IMR-90 (cell line): ENCODE results near the gene METTL18. TPM values are rescaled to one million over a fixed set of nuclear protein-coding genes. Genes with fewer than 3 reads are reported as not detected.

ENCODE experiments used
- ATAC-seq: fragments of 200-7000 bp; cut with Tn5 transposase; 2 replicates; pipeline ENCODE4 v1.9.1; 2020; ENCODE audit warnings: low read depth, mild to moderate bottlenecking, moderate library complexity
- BruUV-seq: library from RNA; stranded (reverse); fragments of 400-500 nt; replicated peaks from 2 replicates; lab custom pipeline; 2021; lab: Mats Ljungman, UMichigan
- CTCF ChIA-PET: fragments of 300-600 bp; formaldehyde crosslinking; extraction: SDS; loops from one replicate; lab custom pipeline; 2021; ENCODE audit warnings: antibody characterized with exemption; lab: Yijun Ruan, JAX
- POLR2A ChIA-PET: fragments of 300-600 bp; sonication (Branson Sonifier 250); formaldehyde crosslinking; loops from one replicate; lab custom pipeline; 2022; ENCODE audit warnings: antibody characterized with exemption; ENCODE audit not compliant: unreplicated experiment; lab: Charles Lee
- DNase-seq: peaks from one replicate; pipeline ENCODE4 v3.0.0; 2013
- H2AFZ ChIP-seq: replicated peaks from 2 replicates; pipeline ENCODE3; 2013; ENCODE audit warnings: low read length, mild to moderate bottlenecking; ENCODE audit not compliant: poor library complexity
- H2AK5ac ChIP-seq: 2 replicates; pipeline ENCODE4 v1.6.1; 2013; ENCODE audit warnings: low read depth, low read length, inconsistent platforms
- H2AK9ac ChIP-seq: replicated peaks from 2 replicates; pipeline ENCODE3; 2013; ENCODE audit warnings: mild to moderate bottlenecking, low read depth, low read length, moderate library complexity; ENCODE audit not compliant: poor library complexity
- H2BK120ac ChIP-seq: 2 replicates; pipeline ENCODE4 v1.6.1; 2013; ENCODE audit warnings: low read depth, low read length, inconsistent platforms
- H2BK15ac ChIP-seq: 3 replicates; pipeline ENCODE4 v1.6.1; 2013; ENCODE audit warnings: low read depth, low read length, inconsistent platforms
- H2BK20ac ChIP-seq: 2 replicates; pipeline ENCODE4 v1.6.1; 2013; ENCODE audit warnings: low read depth, mild to moderate bottlenecking, inconsistent platforms, low read length, moderate library complexity
- H2BK5ac ChIP-seq: 2 replicates; pipeline ENCODE4 v1.6.1; 2013; ENCODE audit warnings: mild to moderate bottlenecking, low read depth, low read length, inconsistent platforms; ENCODE audit not compliant: poor library complexity, severe bottlenecking
- H3K14ac ChIP-seq: replicated peaks from 2 replicates; pipeline ENCODE4 v1.6.1; 2013; ENCODE audit warnings: low read depth, low read length, inconsistent platforms
- H3K18ac ChIP-seq: 2 replicates; pipeline ENCODE4 v1.6.1; 2013; ENCODE audit warnings: low read depth, low read length, control low read depth
- H3K23ac ChIP-seq: 2 replicates; pipeline ENCODE4 v1.6.1; 2013; ENCODE audit warnings: low read depth, low read length, inconsistent platforms
- H3K27ac ChIP-seq: 2 replicates; pipeline ENCODE4 v1.5.1; 2013; ENCODE audit warnings: mild to moderate bottlenecking, control low read depth, low read length; ENCODE audit not compliant: insufficient read depth
- H3K27me3 ChIP-seq: 2 replicates; pipeline ENCODE4 v1.6.1; 2013; ENCODE audit warnings: low read length; ENCODE audit not compliant: control insufficient read depth, insufficient read depth
- H3K36me3 ChIP-seq: 2 replicates; pipeline ENCODE4 v1.6.1; 2013; ENCODE audit warnings: low read length, mixed read lengths; ENCODE audit not compliant: control insufficient read depth, insufficient read depth
- H3K4ac ChIP-seq: 2 replicates; pipeline ENCODE4 v1.6.1; 2013; ENCODE audit warnings: low read depth, low read length, inconsistent platforms
- H3K4me1 ChIP-seq: 2 replicates; pipeline ENCODE4 v1.6.1; 2013; ENCODE audit warnings: low read length, mixed read lengths; ENCODE audit not compliant: control insufficient read depth, insufficient read depth
- H3K4me2 ChIP-seq: 2 replicates; pipeline ENCODE4 v1.6.1; 2013; ENCODE audit warnings: low read depth, mild to moderate bottlenecking, control low read depth, low read length, moderate library complexity
- H3K4me3 ChIP-seq: 2 replicates; pipeline ENCODE4 v1.5.1; 2013; ENCODE audit warnings: low read depth, mild to moderate bottlenecking, control low read depth, low read length, moderate library complexity; ENCODE audit not compliant: insufficient read depth
- H3K56ac ChIP-seq: 2 replicates; pipeline ENCODE4 v1.6.1; 2013; ENCODE audit warnings: low read length, inconsistent platforms; ENCODE audit not compliant: insufficient read depth; ENCODE audit errors: extremely low read depth
- H3K79me1 ChIP-seq, 2 experiments: 2 replicates each; pipeline ENCODE4 v1.6.1; 2013; ENCODE audit warnings: low read length in 2 of 2, inconsistent platforms in 1 of 2, low read depth in 1 of 2
- H3K9ac ChIP-seq: 2 replicates; pipeline ENCODE4 v1.6.1; 2013; ENCODE audit warnings: low read depth, low read length, control low read depth
- H3K9me1 ChIP-seq: 2 replicates; pipeline ENCODE4 v1.6.1; 2013; ENCODE audit warnings: low read length, inconsistent platforms; ENCODE audit not compliant: insufficient read depth
- H3K9me3 ChIP-seq: 2 replicates; pipeline ENCODE4 v1.6.1; 2013; ENCODE audit warnings: low read length; ENCODE audit not compliant: control insufficient read depth, insufficient read depth
- H4K20me1 ChIP-seq: 2 replicates; pipeline ENCODE4 v1.6.1; 2013; ENCODE audit warnings: low read length, inconsistent platforms; ENCODE audit not compliant: insufficient read depth
- H4K5ac ChIP-seq: 2 replicates; pipeline ENCODE4 v1.6.1; 2013; ENCODE audit warnings: mild to moderate bottlenecking, low read depth, low read length, control low read depth
- H4K8ac ChIP-seq, 2 experiments: 2 replicates each; pipeline ENCODE4 v1.6.1; 2013; ENCODE audit warnings: low read depth in 2 of 2, low read length in 2 of 2, control low read depth in 1 of 2, inconsistent platforms in 1 of 2
- H4K91ac ChIP-seq: 2 replicates; pipeline ENCODE4 v1.6.1; 2013; ENCODE audit warnings: low read depth, low read length, inconsistent platforms; ENCODE audit not compliant: insufficient read depth
- FOS ChIP-seq: fragments of 150-350 bp; IDR thresholded peaks from 2 replicates; pipeline ENCODE4 v1.6.1; 2016; ENCODE audit warnings: low read depth, low read length
- MXI1 ChIP-seq: IDR thresholded peaks from 2 replicates; pipeline ENCODE4 v1.6.1; 2012; ENCODE audit warnings: low read depth, mild to moderate bottlenecking, low read length, moderate library complexity, borderline replicate concordance
- USF2 ChIP-seq: fragments of 150-350 bp; IDR thresholded peaks from 2 replicates; pipeline ENCODE4 v1.6.1; 2017; ENCODE audit warnings: mild to moderate bottlenecking, antibody characterized with exemption, low read length, low read depth
- WGBS, 2 experiments: methylation state at CpG; one replicate each; pipeline versions ENCODE4 v1.1.5 to v1.1.7; 2013; ENCODE audit warnings: missing lambda C conversion rate in 2 of 2; ENCODE audit not compliant: insufficient read length in 1 of 2; ENCODE audit errors: extremely low coverage in 2 of 2; 5-methylcytosine and 5-hydroxymethylcytosine counted together
- dilution Hi-C: fragments of 300-500 bp; cut with HindIII; formaldehyde crosslinking; loops from one replicate; pipeline ENCODE4 v1.14.3; 2018; ENCODE audit warnings: low sequenced_read_pairs; ENCODE audit not compliant: unreplicated experiment
- in situ Hi-C: fragments of 300-500 bp; cut with MboI; formaldehyde crosslinking; loops from 3 replicates; pipeline ENCODE4 v1.14.3; 2019; ENCODE audit warnings: low sequenced_read_pairs, inconsistent platforms, mixed read lengths
- intact Hi-C: fragments of 100-400 bp; cut with micrococcal nuclease; formaldehyde crosslinking; loops from 2 replicates; pipeline ENCODE4 v1.10.0; 2022
- polyA plus RNA-seq, 3 experiments: library from polyadenylated mRNA; depleted of rRNA; stranded (reverse); fragments of >200 nt; gene quantifications; 2 replicates each; pipeline ENCODE4 v1.2.3, GENCODE V29; 2012; ENCODE audit warnings: low replicate concordance in 1 of 3
- total RNA-seq: library from RNA; depleted of rRNA; stranded (reverse); fragments of >200 nt; gene quantifications from 2 replicates; pipeline ENCODE4 v1.2.3, GENCODE V29; 2012

The METTL18 gene
- total and polyA plus RNA-seq, 2 of the 4 experiments (the other 2 are of a cell fraction), result 2.9 to 3.4 TPM

- no peak overlapping the region for H2BK120ac ChIP-seq
- DNase-seq (no peak), ATAC-seq (no peak)
- POLR2A ChIA-PET, result no interaction called here
- TF ChIP-seq USF2 (no peak), FOS (no peak), MXI1 (no peak)
- H3K4me2 ChIP-seq, result no peak overlapping the region
- peaks cover 7% of the 10 kb centered on the region for H3K27me3 ChIP-seq
- no peak overlapping the region for H3K23ac ChIP-seq
- H2BK15ac ChIP-seq, result no peak overlapping the region
- no TSS peak for BruUV-seq
- H2BK20ac ChIP-seq, result no peak overlapping the region
- H3K9me1 ChIP-seq, result no peaks in the 10 kb centered on the region
- in situ Hi-C loops, result no loop called here
- H2BK5ac ChIP-seq, result no peak overlapping the region
- CTCF ChIA-PET, result no interaction called here
- H4K91ac ChIP-seq, result no peak overlapping the region
- H2AK5ac ChIP-seq, result no peak overlapping the region
- no peak overlapping the region for H4K8ac ChIP-seq
- dilution Hi-C loops, result no loop called here
- H3K56ac ChIP-seq, result no peak overlapping the region
- no peak overlapping the region for H3K14ac ChIP-seq
- H4K5ac ChIP-seq, result no peak overlapping the region
- no peaks in the 10 kb centered on the region for H3K4me1 ChIP-seq
- H4K20me1 ChIP-seq, result no peaks in the 10 kb centered on the region
- peaks cover 2% of the 10 kb centered on the region; the same call in 1 of the 2 replicates for H3K9me3 ChIP-seq
- no peak overlapping the region for H3K27ac ChIP-seq
- WGBS, 2 experiments, result 0% methylated on average over 1 of the region's 3 CpGs; no CpG with 5 or more reads in 1 of the 2 experiments
- H2AFZ ChIP-seq, result no peak overlapping the region
- intact Hi-C loops, result no loop called here
- H3K79me1 ChIP-seq, result no peaks in the 10 kb centered on the region
- H3K4me3 ChIP-seq, result no peak overlapping the region
- H3K36me3 ChIP-seq, result no peaks in the 10 kb centered on the region
- H3K18ac ChIP-seq, result no peak overlapping the region
- H3K9ac ChIP-seq, result no peak overlapping the region
- H3K4ac ChIP-seq, result no peak overlapping the region
- H2AK9ac ChIP-seq, result no peak overlapping the region
These were observed 7.7 kb downstream of the METTL18 start for GRCh38 chr1:169786974-169787373.
